MM.1S (cell line): ENCODE measurements around the gene RBM23.

Source experiments
- DNase-seq: peaks from one replicate; pipeline ENCODE4 v3.0.0-alpha.2; 2015
- H2AFZ ChIP-seq: fragments of 300-600 bp; sonication (generic); 2 replicates; pipeline ENCODE4 v1.6.0; 2016; ENCODE audit warnings: antibody characterized with exemption, low read length
- H3F3A ChIP-seq: fragments of 300-600 bp; sonication (generic); 2 replicates; pipeline ENCODE4 v1.6.1; 2016; ENCODE audit warnings: mild to moderate bottlenecking, antibody characterized with exemption, low read length, moderate library complexity, mixed read lengths; ENCODE audit not compliant: insufficient read depth
- H3K27ac ChIP-seq: fragments of 300-600 bp; sonication (generic); 2 replicates; pipeline ENCODE4 v1.5.1; 2016; ENCODE audit warnings: mild to moderate bottlenecking, low read length
- H3K27me3 ChIP-seq: fragments of 300-600 bp; sonication (generic); replicated peaks from 2 replicates; pipeline ENCODE4 v1.6.0; 2016; ENCODE audit warnings: low read length; ENCODE audit not compliant: insufficient read depth
- H3K36me3 ChIP-seq: fragments of 300-600 bp; sonication (generic); replicated peaks from 2 replicates; pipeline ENCODE4 v1.6.1; 2016; ENCODE audit warnings: mild to moderate bottlenecking, low read length, mixed read lengths; ENCODE audit not compliant: insufficient read depth
- H3K4me1 ChIP-seq: fragments of 300-600 bp; sonication (generic); 2 replicates; pipeline ENCODE4 v1.6.1; 2016; ENCODE audit warnings: low read length, mixed read lengths
- H3K4me2 ChIP-seq: fragments of 300-600 bp; sonication (generic); 2 replicates; pipeline ENCODE4 v1.6.0; 2016; ENCODE audit warnings: low read depth, low read length
- H3K4me3 ChIP-seq: fragments of 300-600 bp; sonication (generic); 2 replicates; pipeline ENCODE4 v1.5.1; 2016; ENCODE audit warnings: low read length, mixed read lengths
- H3K79me2 ChIP-seq: fragments of 300-600 bp; sonication (generic); 2 replicates; pipeline ENCODE4 v1.6.1; 2016; ENCODE audit warnings: mixed run types, low read length, mixed read lengths
- H3K9ac ChIP-seq: fragments of 300-600 bp; sonication (generic); 2 replicates; pipeline ENCODE4 v1.6.1; 2016; ENCODE audit warnings: low read length, mixed read lengths
- H3K9me2 ChIP-seq: fragments of 300-600 bp; sonication (generic); replicated peaks from 2 replicates; pipeline ENCODE4 v1.6.1; 2016; ENCODE audit warnings: mild to moderate bottlenecking, low read length, mixed read lengths; ENCODE audit not compliant: insufficient read depth
- H3K9me3 ChIP-seq: fragments of 300-600 bp; sonication (generic); replicated peaks from 2 replicates; pipeline ENCODE4 v1.6.1; 2016; ENCODE audit warnings: mild to moderate bottlenecking, low read length, mixed read lengths; ENCODE audit not compliant: insufficient read depth
- H4K20me1 ChIP-seq: fragments of 300-600 bp; sonication (generic); 2 replicates; pipeline ENCODE4 v1.6.1; 2016; ENCODE audit warnings: mild to moderate bottlenecking, low read length, moderate library complexity, mixed read lengths; ENCODE audit not compliant: insufficient read depth
- EZH2 ChIP-seq: fragments of 300-600 bp; sonication (generic); optimal IDR thresholded peaks from 2 replicates; pipeline ENCODE3; 2017; ENCODE audit warnings: low read depth, mild to moderate bottlenecking, antibody characterized with exemption, low read length, mixed read lengths
- EZH2phosphoT487 ChIP-seq: fragments of 300-600 bp; sonication (generic); IDR thresholded peaks from 2 replicates; pipeline ENCODE4 v1.6.1; 2018; ENCODE audit warnings: antibody characterized with exemption, low read length
- TF ChIP-seq, protein P1 (sequence below): fragments of 300-600 bp; sonication (generic); IDR thresholded peaks from 2 replicates; pipeline ENCODE4 v1.5.1; 2016; ENCODE audit warnings: antibody characterized with exemption, low read length, mixed read lengths

The RBM23 gene

GRCh38 chr14:22903742-22904087 lies 15.2 kb downstream of the RBM23 start:
- Histone ChIP-seq H3K36me3 (no peaks in the 10 kb centered on the region), H3K9ac (no peak overlapping the region), H3K79me2 (no peaks in the 10 kb centered on the region), H3K9me3 (no peaks in the 10 kb centered on the region), H4K20me1 (no peaks in the 10 kb centered on the region), H3K4me2 (no peak overlapping the region), H3K4me3 (no peak overlapping the region), H2AFZ (no peak overlapping the region), H3K27me3 (no peaks in the 10 kb centered on the region), H3F3A (no peaks in the 10 kb centered on the region), H3K27ac (no peak overlapping the region), H3K9me2 (no peaks in the 10 kb centered on the region), H3K4me1 (no peaks in the 10 kb centered on the region)
- no peak for DNase-seq
- TF ChIP-seq EZH2 (no peak), EZH2phosphoT487 (no peak)
- TF ChIP-seq, protein P1, sequence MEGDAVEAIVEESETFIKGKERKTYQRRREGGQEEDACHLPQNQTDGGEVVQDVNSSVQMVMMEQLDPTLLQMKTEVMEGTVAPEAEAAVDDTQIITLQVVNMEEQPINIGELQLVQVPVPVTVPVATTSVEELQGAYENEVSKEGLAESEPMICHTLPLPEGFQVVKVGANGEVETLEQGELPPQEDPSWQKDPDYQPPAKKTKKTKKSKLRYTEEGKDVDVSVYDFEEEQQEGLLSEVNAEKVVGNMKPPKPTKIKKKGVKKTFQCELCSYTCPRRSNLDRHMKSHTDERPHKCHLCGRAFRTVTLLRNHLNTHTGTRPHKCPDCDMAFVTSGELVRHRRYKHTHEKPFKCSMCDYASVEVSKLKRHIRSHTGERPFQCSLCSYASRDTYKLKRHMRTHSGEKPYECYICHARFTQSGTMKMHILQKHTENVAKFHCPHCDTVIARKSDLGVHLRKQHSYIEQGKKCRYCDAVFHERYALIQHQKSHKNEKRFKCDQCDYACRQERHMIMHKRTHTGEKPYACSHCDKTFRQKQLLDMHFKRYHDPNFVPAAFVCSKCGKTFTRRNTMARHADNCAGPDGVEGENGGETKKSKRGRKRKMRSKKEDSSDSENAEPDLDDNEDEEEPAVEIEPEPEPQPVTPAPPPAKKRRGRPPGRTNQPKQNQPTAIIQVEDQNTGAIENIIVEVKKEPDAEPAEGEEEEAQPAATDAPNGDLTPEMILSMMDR, result no peak

GRCh38 chr14:22901799-22902198 lies 17.1 kb downstream of the RBM23 start:
- H3K4me2 ChIP-seq, result no peak overlapping the region
- no peak for DNase-seq
- no peak overlapping the region for H3K4me3 ChIP-seq
- no peak overlapping the region for H3K27ac ChIP-seq
- H3K9ac ChIP-seq, result no peak overlapping the region
- TF ChIP-seq, protein P1, result no peak
- TF ChIP-seq EZH2phosphoT487 (no peak), EZH2 (no peak)
- H3F3A ChIP-seq, result no peaks in the 10 kb centered on the region
- H2AFZ ChIP-seq, result no peak overlapping the region
- no peaks in the 10 kb centered on the region for H3K4me1 ChIP-seq
- H4K20me1 ChIP-seq, result no peaks in the 10 kb centered on the region
- H3K79me2 ChIP-seq, result no peaks in the 10 kb centered on the region
- no peaks in the 10 kb centered on the region for H3K9me2 ChIP-seq
- no peaks in the 10 kb centered on the region for H3K36me3 ChIP-seq
- no peaks in the 10 kb centered on the region for H3K27me3 ChIP-seq
- no peaks in the 10 kb centered on the region for H3K9me3 ChIP-seq

DNA sequence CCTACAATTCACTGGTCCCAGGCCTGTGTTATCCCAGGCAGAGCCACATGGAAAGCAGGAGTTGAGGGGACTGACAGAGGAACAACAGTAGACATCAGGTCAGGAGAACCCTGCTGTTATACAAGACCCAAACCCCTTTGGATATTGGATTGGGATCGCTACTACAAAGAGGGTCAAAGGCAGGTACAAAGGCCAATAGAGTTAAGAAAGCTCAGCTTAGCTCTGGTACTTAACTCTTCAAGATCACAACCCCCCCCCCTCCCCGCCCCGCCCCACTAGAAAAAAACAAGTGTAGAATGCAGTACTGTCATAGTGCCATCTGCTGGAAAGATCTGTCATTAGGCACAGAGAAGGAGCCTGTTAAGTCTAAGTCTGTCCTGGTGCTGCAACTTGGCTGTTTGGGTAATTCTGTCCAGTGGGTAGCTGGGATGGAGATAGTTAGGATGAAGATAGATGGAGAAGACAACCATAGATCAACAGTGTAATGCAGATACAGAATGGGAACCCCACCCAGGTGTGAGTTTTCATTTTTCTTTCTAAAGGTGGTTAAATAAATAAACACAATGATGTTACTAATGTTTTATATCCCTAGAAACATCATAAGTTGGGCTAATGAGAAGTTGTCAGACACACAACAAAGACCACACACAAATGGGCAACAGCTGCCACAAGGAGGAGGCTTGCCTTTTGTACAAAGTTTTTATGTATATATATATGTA lies 18.7 kb downstream of the RBM23 start:
- H2AFZ ChIP-seq, result no peak overlapping the region
- H3K9me2 ChIP-seq, result no peaks in the 10 kb centered on the region
- no peak overlapping the region for H3K9ac ChIP-seq
- DNase-seq, result peak; percentile 23
- no peaks in the 10 kb centered on the region for H3F3A ChIP-seq
- no peak overlapping the region for H3K27ac ChIP-seq
- TF ChIP-seq EZH2, result no peak
- TF ChIP-seq, protein P1, result peak; percentile 35
- no peak for TF ChIP-seq EZH2phosphoT487
- H3K36me3 ChIP-seq, result no peaks in the 10 kb centered on the region
- no peaks in the 10 kb centered on the region for H3K4me1 ChIP-seq
- no peak overlapping the region for H3K4me3 ChIP-seq
- no peaks in the 10 kb centered on the region for H3K9me3 ChIP-seq
- H4K20me1 ChIP-seq, result no peaks in the 10 kb centered on the region
- no peak overlapping the region for H3K4me2 ChIP-seq
- H3K79me2 ChIP-seq, result no peaks in the 10 kb centered on the region
- H3K27me3 ChIP-seq, result no peaks in the 10 kb centered on the region
